NCI-H82 treated with DMSO at 0.1 percent for 48 hours (cell line): Measurements from ENCODE around the gene GALNT2.

Source experiments
- DNase-seq: peaks from one replicate; lab custom pipeline; 2025; ENCODE audit not compliant: unreplicated experiment; lab: John Stamatoyannopoulos, UW

GALNT2 gene

GRCh38 chr1:230090194-230090711 is 23.2 kb downstream of the GALNT2 start:
- DNase-seq: no peak

DNA sequence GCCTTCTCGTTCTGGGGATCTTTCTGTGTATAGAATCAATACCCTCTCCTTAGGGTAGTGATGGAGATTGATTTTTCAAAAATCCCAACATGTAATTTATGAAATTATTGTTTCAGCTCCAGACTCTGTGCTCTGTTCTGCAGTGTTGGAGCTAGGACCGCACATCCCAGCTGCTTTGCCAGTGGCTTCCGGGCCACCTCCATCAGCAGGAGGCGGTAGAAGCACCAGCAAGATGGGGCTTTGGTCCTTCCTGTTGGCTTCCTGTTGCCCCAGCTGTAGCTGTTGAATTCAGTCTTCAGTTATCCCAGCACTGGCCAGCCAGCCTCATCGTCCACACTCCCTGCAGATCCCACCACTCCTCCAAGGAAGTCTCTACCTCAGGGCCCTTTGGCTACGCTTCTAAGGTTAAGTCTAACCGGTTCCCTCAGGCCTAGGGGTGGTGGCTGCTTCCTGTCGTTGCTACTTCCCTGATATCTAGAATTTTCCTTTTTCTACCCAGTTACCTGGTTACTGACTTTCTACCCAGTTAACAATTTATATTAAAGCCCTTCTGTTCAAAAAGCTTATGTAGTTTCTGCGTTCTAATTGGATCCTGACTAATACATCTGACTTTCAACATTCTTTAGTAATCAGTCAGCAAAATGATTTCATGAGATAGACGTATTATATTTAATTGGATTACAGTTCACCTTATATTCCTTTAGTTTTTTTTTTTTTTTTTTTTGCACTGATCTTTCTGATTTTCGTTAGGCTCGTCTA is 24.6 kb downstream of the GALNT2 start:
- no peak for DNase-seq

DNA sequence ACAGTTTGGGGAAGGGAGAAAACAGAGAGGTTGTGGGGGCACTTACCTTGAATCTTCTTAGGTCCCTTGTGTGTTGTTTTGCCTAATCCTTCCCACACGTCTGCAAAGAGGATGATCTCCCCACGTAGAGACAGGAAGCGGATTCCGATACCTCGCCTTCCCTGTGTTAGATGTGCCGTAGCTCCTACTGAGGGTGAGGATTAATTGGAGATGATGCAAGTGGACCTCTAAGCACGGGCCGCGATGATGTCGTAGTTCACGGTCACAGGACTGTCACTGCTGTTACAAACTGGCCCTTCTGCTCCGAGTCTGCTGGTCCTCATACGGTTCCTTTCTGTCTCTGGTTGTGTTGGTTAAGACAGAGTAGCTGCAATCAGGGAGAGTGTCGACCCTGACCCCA is 27.7 kb downstream of the GALNT2 start:
- peak; percentile 82 for DNase-seq

DNA sequence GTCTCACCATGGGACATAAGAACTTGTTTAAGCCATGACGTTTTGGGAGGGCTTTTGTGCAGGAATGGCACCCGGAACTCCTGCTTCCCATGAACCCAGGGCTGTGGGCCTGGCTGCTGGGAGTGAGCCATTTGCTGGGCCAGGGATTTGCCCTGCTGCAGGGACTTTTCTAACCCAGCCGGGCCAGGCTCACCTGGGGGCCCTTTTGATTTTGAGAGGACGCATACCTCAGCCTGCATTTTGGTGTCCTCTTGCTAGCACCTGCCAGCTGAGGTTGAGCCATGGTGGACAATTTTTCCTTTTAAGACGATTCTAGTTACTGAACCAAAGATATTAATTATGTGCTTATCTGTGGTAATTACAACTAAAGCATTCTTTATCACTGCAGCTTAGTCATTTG is 28.9 kb downstream of the GALNT2 start:
- DNase-seq: no peak

GRCh38 chr1:230097370-230097769 is 30.3 kb downstream of the GALNT2 start:
- no peak for DNase-seq

DNA sequence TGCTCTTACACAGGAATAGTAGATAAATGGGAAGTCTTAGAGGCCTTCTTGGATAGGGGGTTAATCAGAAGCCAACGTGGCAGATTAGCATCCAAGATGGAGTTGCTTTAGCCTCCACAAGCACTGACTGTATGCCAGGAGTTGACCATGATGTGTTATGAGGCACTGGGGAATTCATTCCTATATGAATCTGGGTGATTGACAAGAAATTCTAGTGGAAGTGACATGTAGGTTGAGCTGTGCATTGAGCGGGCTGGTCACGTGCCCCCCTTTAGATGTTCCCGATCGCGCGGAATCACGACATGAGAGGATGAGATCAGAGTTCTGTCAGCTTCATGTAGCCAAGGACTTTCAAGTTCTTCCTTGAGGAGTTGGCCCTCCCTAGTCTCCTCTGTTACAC is 31.7 kb downstream of the GALNT2 start:
- DNase-seq: no peak

DNA sequence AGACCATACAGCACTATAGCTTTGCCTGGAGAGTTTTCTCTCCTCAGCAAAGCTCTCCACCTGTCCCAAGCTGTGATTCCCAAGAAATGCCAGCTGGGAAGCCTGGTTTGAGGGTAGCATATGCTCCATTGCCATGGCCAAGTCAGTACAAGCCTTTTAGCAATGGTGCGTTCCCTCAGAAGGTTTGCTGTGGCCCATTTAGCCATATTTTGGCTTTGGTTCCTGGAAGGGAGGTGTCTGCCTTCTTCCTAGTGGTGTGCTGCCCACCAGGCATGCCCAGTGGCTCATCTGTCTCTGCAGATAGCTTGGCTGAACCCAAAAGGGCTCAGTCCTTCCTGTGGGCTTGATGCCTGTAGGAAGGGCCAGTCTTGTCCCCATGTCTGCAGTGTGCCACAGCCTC is 32.4 kb downstream of the GALNT2 start:
- DNase-seq: no peak

DNA sequence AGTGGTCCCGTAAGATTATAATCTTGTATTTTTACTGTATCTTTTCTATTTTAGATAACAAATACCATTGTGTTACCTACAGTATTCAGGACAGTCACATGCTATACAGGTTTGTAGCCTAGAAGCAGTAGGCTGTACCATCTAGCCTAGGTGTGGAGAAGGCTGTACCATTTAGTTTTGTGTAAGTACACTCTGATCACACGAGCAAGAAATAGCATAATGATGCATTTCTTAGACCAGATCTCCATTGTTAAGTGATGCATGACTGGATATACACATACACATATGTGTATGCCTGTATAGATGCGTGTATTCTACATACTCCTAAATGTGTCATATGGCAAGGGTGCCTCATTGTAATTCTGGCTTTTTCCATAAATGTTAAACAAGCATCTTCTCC is 33.9 kb downstream of the GALNT2 start:
- no peak for DNase-seq

GRCh38 chr1:230101556-230101955 is 34.5 kb downstream of the GALNT2 start:
- no peak for DNase-seq

DNA sequence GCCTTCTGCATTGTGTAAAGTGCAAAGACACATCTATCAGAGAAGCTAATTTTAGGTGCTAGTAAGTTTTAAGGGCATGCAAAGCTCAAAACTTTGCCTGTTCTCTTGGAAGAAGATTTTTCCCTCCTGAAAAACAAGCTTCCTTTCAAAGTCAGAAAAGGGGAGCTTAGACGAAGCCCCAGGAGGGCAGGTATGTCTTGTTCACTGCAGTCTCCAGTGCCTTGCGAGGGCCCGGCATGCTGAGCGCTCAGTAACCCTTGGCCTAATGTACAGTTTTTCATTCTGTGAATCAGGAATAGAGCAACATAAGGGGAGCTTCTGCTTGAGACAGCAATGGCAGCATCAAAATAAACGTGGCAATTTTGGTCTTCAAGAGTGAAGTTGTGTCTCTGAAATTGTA is 35.0 kb downstream of the GALNT2 start:
- DNase-seq: no peak

GRCh38 chr1:230102472-230102871 is 35.4 kb downstream of the GALNT2 start:
- DNase-seq: no peak

DNA sequence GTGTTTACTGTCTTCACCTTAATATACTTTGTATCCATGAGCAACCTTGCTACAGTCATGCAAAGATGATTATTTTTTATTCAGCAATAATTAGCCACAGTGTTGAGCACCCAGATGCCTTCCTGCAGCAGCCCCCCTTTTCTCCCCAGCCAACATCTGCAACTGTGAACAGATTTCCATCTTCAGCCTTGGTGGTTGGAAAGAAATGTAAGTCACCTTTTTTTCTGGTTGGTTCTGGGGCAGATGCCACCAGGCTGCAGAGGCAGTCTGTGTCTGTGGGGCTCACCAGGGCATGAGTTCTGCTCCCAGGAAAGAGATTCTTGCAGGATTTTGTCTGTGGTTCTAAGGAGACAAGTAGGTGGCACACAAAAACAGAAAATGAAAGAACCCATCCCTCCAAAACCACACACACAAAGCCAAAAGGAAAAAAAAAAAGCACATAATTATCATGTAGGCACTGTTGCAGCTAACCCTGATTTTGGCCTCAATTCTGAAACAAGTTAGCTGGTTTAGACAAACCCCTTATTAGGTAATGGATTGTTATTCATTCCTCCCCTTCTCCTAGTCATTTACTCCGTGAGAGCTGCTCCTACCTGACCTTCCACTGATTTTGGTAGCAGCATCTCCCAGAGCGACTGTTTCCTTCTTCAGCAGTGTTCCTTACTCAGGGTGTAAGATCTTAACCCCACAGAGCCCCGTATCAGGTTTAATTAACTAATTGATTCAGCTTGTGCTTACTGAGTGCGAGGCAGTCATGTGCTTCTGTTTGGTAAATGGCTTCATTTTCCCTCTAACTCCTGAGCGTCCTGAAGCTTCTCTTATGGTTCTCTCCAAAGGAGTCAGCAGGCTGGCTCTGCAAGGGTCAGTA is 36.5 kb downstream of the GALNT2 start:
- peak; percentile 49 for DNase-seq

DNA sequence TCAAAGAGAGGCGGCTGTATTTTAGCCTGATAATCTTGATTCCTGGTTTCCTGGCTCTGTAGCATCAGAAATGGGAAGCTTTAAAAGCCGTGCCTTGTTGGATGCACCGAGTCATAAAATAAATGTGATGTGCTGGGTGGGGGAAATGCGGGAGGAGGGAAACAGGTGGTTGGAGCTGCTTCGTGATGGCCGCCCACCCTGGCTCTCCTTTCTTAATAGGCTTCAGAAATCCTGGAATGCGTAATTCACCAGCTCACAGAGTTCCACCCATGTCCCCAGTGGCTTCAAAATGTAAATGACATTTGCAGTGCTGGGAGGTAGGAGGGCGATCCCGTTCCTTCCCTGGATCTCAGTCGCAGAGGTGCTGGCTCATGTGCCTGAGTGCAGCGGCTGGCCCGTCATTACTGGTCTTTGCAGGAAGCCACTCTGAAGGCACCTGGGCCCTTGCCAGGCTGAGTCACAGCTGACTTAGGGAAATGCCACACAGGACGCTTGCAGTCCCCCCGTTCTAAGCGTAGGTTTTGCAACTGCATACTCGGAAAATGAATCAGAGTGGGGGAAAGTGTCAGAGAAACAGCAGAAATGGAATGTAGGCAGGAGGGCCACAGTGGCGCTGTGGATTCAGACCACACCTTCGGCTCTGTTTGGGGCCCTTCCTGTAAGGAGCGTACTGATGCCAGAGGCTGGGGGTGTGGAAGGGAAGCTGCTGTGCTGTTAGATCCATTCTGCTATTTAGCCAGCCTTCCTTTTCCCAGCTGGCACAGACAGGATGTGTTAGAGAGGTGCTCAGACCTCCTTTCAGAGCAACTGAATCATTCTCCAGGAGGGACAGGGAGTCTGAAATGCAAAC is 37.6 kb downstream of the GALNT2 start:
- no peak for DNase-seq

DNA sequence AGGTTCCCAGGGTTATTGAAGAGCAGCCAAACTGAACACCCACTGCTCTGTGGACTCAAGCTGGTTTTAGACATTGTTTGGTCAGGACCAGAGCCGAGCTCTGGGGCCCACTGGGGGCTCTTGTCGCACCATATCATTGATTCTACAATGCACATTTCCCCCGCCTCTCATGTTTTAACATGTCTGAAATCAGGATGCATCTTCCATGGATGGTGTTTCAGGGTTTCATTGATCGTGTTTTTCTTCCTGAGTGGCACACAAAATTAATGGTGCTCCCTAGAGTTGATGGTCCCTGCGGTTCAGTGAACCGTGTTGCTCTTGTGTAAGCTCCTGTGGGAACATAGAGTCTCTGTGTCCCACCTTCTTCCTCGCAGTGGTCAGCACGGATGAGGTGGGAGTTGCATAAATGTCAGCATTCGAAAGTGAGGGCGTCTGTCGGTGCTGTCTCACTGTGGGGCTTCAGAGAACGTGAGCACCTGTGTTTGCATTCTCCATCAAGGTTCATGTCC is 38.3 kb downstream of the GALNT2 start:
- DNase-seq: no peak

- DNase-seq: no peak
Measured at GRCh38 chr1:230105754-230106625, 39.0 kb downstream of the GALNT2 start.

GRCh38 chr1:230107941-230108340 is 40.9 kb downstream of the GALNT2 start:
- no peak for DNase-seq

GRCh38 chr1:230108580-230108979 is 41.5 kb downstream of the GALNT2 start:
- no peak for DNase-seq

DNA sequence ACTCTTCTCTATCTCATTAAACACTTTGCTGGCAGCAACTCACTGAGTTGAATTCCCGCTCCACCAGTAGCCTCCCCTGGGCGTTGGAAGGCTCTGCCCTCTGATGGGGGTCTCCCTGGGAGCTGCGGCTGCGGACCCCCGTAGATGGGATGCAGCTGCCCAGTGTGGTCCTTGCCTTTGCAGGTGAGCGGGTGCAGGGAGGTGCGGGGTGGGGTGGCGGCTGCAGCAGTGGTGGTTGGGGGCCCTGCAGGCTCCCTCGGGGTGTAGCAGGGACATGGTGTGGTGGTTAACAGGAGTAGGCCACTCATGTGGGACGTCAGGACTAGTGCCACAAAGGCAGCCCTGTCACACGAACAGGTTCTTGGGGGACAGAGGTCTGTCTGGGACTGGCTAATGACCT is 42.0 kb downstream of the GALNT2 start:
- DNase-seq: no peak

DNA sequence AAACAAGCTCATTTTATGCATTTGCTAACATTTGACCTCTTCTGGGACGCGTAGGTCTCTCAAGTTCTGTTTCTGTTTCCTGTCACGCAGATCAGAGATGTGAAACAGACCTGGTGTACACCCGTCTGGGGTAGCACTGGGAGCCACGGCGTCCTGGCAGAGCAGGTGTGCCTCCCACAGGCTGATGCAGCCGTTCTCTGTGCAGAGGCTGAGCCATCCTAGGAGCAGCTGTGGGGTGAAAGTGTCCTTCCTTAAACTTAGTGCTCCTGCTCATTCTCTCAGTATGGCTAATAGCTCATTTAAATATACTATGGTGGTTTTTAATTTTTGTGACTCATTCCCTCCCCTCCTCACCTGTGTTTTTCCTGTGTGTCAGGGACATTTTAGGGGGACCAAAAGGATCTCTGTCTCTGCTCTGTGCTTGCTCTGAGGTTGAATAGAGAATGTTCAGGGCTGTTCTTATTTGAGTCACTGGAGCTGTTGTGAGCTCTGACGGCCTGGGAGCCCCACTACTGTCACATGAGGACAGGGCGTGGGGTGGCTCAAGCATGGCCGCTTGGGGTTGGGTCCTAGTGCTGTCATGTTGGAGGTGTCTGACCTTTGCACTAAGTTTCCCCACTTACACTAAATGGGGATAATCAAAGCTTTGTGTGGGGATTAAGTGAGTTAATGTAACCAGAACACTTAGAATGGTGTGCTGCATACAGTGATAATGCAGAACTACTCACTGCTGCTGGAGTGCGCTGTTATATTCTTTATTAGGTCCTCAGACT is 43.0 kb downstream of the GALNT2 start:
- no peak for DNase-seq
